Measurements from ENCODE around the gene XPO4. TPM values are rescaled to one million over a fixed set of nuclear protein-coding genes. Genes with fewer than 3 reads are reported as not detected.
"Not testable (repeated sequence)": the region's sequence is repeated elsewhere in the genome, so short reads cannot be mapped to it uniquely, and the experiment has no call there.

The XPO4 gene
- 11.8 and 25.8 TPM in 2 replicates for total RNA-seq (ENCODE audit: low replicate concordance)

GRCh38 chr13:20902438-20903163 lies at the start of gene XPO4:
Gene XPO4 (minus strand): TSS chr13:20902746. CDS start chr13:20902738, 8 bp downstream.
- TF ChIP-seq, protein P1, sequence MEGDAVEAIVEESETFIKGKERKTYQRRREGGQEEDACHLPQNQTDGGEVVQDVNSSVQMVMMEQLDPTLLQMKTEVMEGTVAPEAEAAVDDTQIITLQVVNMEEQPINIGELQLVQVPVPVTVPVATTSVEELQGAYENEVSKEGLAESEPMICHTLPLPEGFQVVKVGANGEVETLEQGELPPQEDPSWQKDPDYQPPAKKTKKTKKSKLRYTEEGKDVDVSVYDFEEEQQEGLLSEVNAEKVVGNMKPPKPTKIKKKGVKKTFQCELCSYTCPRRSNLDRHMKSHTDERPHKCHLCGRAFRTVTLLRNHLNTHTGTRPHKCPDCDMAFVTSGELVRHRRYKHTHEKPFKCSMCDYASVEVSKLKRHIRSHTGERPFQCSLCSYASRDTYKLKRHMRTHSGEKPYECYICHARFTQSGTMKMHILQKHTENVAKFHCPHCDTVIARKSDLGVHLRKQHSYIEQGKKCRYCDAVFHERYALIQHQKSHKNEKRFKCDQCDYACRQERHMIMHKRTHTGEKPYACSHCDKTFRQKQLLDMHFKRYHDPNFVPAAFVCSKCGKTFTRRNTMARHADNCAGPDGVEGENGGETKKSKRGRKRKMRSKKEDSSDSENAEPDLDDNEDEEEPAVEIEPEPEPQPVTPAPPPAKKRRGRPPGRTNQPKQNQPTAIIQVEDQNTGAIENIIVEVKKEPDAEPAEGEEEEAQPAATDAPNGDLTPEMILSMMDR (IDR thresholded peaks at IDR 0.05; ENCODE audit: insufficient read depth, low read length): no peak
- H3K4me3 ChIP-seq (ENCODE audit: low read depth, low read length): peak within 1 kb of the TSS; percentile 75
- DNase-seq (ENCODE audit: low read depth): peak; percentile 66

- not testable (repeated sequence) for H3K4me3 ChIP-seq (ENCODE audit: low read depth, low read length); DNase-seq (ENCODE audit: low read depth)
Observed at GRCh38 chr13:20948001-20948400, 45.5 kb upstream of the XPO4 start.

- no peak overlapping the region for H3K4me3 ChIP-seq (ENCODE audit: low read depth, low read length)
- no peak for DNase-seq (ENCODE audit: low read depth)
- TF ChIP-seq, protein P1 (IDR thresholded peaks at IDR 0.05; ENCODE audit: insufficient read depth, low read length): no peak
Observed at GRCh38 chr13:20945952-20946383, 43.4 kb upstream of the XPO4 start.

- no peak overlapping the region for H3K4me3 ChIP-seq (ENCODE audit: low read depth, low read length)
- TF ChIP-seq, protein P1 (IDR thresholded peaks at IDR 0.05; ENCODE audit: insufficient read depth, low read length): no peak
Observed at GRCh38 chr13:20942938-20943559, 40.5 kb upstream of the XPO4 start.

DNA sequence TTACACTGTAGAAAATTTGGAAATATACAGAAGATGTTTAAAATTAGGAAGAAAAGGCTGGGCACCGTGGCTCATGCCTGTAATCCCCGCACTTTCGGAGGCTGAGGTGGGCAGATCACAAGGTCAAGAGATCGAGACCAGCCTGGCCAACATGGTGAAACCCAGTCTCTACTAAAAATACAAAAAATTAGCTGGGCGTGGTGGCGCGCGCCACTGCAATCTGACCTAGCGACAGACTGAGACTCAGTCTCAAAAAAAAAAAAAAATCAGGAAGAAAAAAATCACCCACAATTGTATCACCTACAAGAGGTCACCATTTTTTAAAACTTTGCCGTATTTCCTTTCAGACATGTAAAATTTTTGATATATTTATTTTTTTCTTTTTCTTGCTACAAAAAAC lies 38.0 kb upstream of the XPO4 start:
- H3K4me3 ChIP-seq (ENCODE audit: low read depth, low read length); DNase-seq (ENCODE audit: low read depth): not testable (repeated sequence)

More at GRCh38 chr13:20942938-20943559, 40.5 kb upstream of the XPO4 start:
- no peak for DNase-seq (ENCODE audit: low read depth)

- DNase-seq (ENCODE audit: low read depth): peak; percentile 80
- TF ChIP-seq, protein P1 (IDR thresholded peaks at IDR 0.05; ENCODE audit: insufficient read depth, low read length): no peak
- no peak overlapping the region for H3K4me3 ChIP-seq (ENCODE audit: low read depth, low read length)
Observed at GRCh38 chr13:20940083-20940482, 37.5 kb upstream of the XPO4 start.

GRCh38 chr13:20939662-20940061 lies 37.1 kb upstream of the XPO4 start:
- H3K4me3 ChIP-seq (ENCODE audit: low read depth, low read length): no peak overlapping the region
- DNase-seq (ENCODE audit: low read depth): no peak
- TF ChIP-seq, protein P1 (IDR thresholded peaks at IDR 0.05; ENCODE audit: insufficient read depth, low read length): no peak
